Measurements from ENCODE around the gene TOX4. TPM values are rescaled to one million over a fixed set of nuclear protein-coding genes. Genes with fewer than 3 reads are reported as not detected.
"Not testable (repeated sequence)": the region's sequence is repeated elsewhere in the genome, so short reads cannot be mapped to it uniquely, and the experiment has no call there.

TOX4 gene
- total RNA-seq, 2 experiments from 2014 or later = 79.5 to 85.6 TPM

- no peaks in the 10 kb centered on the region for H3K9me3 Mint-ChIP-seq (ENCODE audit: low read depth)
- H3K27ac Mint-ChIP-seq = no peak overlapping the region
- peaks cover 10% of the 10 kb centered on the region for H3K4me1 Mint-ChIP-seq
- H3K27me3 Mint-ChIP-seq = peaks cover 39% of the 10 kb centered on the region
- ChIA-PET CTCF (interaction anchor here (2.5 kb wide), 1 partner anchor 36 kb away, joined by 7 read pairs; no protein-coding TSS in a partner anchor), POLR2A (no interaction called here)
- DNase-seq (no peak), ATAC-seq (peak; percentile 39)
- H3K36me3 Mint-ChIP-seq (ENCODE audit: low read depth) = no peaks in the 10 kb centered on the region
- no peak overlapping the region for H3K4me3 Mint-ChIP-seq
- intact Hi-C loops (cut with DNase I, micrococcal nuclease) = no loop called here
Observed at GRCh38 chr14:21534576-21534975, 57.6 kb downstream of the TOX4 start.

- intact Hi-C loops (cut with DNase I, micrococcal nuclease) = no loop called here
- Mint-ChIP-seq H3K27ac (no peak overlapping the region), H3K27me3 (peaks cover 41% of the 10 kb centered on the region), H3K36me3 (ENCODE audit: low read depth) (no peaks in the 10 kb centered on the region), H3K4me3 (no peak overlapping the region), H3K4me1 (peaks cover 10% of the 10 kb centered on the region), H3K9me3 (ENCODE audit: low read depth) (no peaks in the 10 kb centered on the region)
- ATAC-seq (no peak), DNase-seq (no peak)
- ChIA-PET CTCF (interaction anchor here (2.5 kb wide), 1 partner anchor 37 kb away, joined by 7 read pairs; no protein-coding TSS in a partner anchor), POLR2A (no interaction called here)
Observed at GRCh38 chr14:21535545-21536417, 58.8 kb downstream of the TOX4 start.

GRCh38 chr14:21536418-21537089 is 59.6 kb downstream of the TOX4 start:
- Mint-ChIP-seq H3K27ac (no peak overlapping the region), H3K4me3 (no peak overlapping the region), H3K36me3 (ENCODE audit: low read depth) (no peaks in the 10 kb centered on the region), H3K27me3 (peaks cover 41% of the 10 kb centered on the region), H3K4me1 (peaks cover 10% of the 10 kb centered on the region), H3K9me3 (ENCODE audit: low read depth) (no peaks in the 10 kb centered on the region)
- intact Hi-C loops (cut with DNase I, micrococcal nuclease) = no loop called here
- ATAC-seq (no peak), DNase-seq (no peak)
- ChIA-PET POLR2A (no interaction called here), CTCF (interaction anchor here (0.6 to 1.2 kb wide), 3 partner anchors 38 to 1116 kb away, joined by 3 to 9 read pairs (median 3); no protein-coding TSS in a partner anchor)

- Mint-ChIP-seq H3K4me3 (no peak overlapping the region), H3K27ac (no peak overlapping the region), H3K9me3 (ENCODE audit: low read depth) (no peaks in the 10 kb centered on the region), H3K36me3 (ENCODE audit: low read depth) (no peaks in the 10 kb centered on the region), H3K27me3 (peaks cover 41% of the 10 kb centered on the region), H3K4me1 (peaks cover 10% of the 10 kb centered on the region)
- intact Hi-C loops (cut with DNase I, micrococcal nuclease) = no loop called here
- ChIA-PET CTCF (interaction anchor here (0.6 to 1.2 kb wide), 3 partner anchors 38 to 1116 kb away, joined by 3 to 9 read pairs (median 3); no protein-coding TSS in a partner anchor), POLR2A (no interaction called here)
- ATAC-seq (no peak), DNase-seq (no peak)
Observed at GRCh38 chr14:21537090-21537424, 60.1 kb downstream of the TOX4 start.

GRCh38 chr14:21539189-21539940 is 62.4 kb downstream of the TOX4 start:
- Mint-ChIP-seq H3K4me3 (no peak overlapping the region), H3K27ac (no peak overlapping the region), H3K36me3 (ENCODE audit: low read depth) (no peaks in the 10 kb centered on the region), H3K9me3 (ENCODE audit: low read depth) (no peaks in the 10 kb centered on the region), H3K4me1 (peaks cover 10% of the 10 kb centered on the region), H3K27me3 (peaks cover 39% of the 10 kb centered on the region)
- intact Hi-C loops (cut with DNase I, micrococcal nuclease) = no loop called here
- no peak for ATAC-seq
- DNase-seq = no peak
- POLR2A ChIA-PET = no interaction called here
- CTCF ChIA-PET = no interaction called here

GRCh38 chr14:21541413-21542074 is 64.5 kb downstream of the TOX4 start:
- Mint-ChIP-seq H3K9me3 (ENCODE audit: low read depth) (no peaks in the 10 kb centered on the region), H3K36me3 (ENCODE audit: low read depth) (no peaks in the 10 kb centered on the region), H3K27ac (no peak overlapping the region), H3K4me1 (peaks cover 5% of the 10 kb centered on the region), H3K4me3 (no peak overlapping the region), H3K27me3 (peaks cover 25% of the 10 kb centered on the region)
- no peak for ATAC-seq
- POLR2A ChIA-PET = no interaction called here
- intact Hi-C loops (cut with DNase I, micrococcal nuclease) = no loop called here
- no peak for DNase-seq
- CTCF ChIA-PET = no interaction called here

GRCh38 chr14:21543521-21543960 is 66.5 kb downstream of the TOX4 start:
- no peak overlapping the region for H3K4me3 Mint-ChIP-seq
- DNase-seq (no peak), ATAC-seq (no peak)
- H3K27ac Mint-ChIP-seq = no peak overlapping the region
- POLR2A ChIA-PET = no interaction called here
- CTCF ChIA-PET = interaction anchor here (0.8 kb wide), 1 partner anchor 17 kb away, joined by 4 read pairs; the partner anchor contains the start of gene SALL2
- H3K27me3 Mint-ChIP-seq = peaks cover 11% of the 10 kb centered on the region
- no peaks in the 10 kb centered on the region for H3K9me3 Mint-ChIP-seq (ENCODE audit: low read depth)
- intact Hi-C loops (cut with DNase I, micrococcal nuclease) = no loop called here
- no peaks in the 10 kb centered on the region for H3K4me1 Mint-ChIP-seq
- no peaks in the 10 kb centered on the region for H3K36me3 Mint-ChIP-seq (ENCODE audit: low read depth)

- no peak overlapping the region for H3K27ac Mint-ChIP-seq
- DNase-seq = no peak
- POLR2A ChIA-PET = no interaction called here
- H3K4me1 Mint-ChIP-seq = no peaks in the 10 kb centered on the region
- no peak overlapping the region for H3K4me3 Mint-ChIP-seq
- H3K27me3 Mint-ChIP-seq = peaks cover 8% of the 10 kb centered on the region
- intact Hi-C loops (cut with DNase I, micrococcal nuclease) = no loop called here
- no peaks in the 10 kb centered on the region for H3K36me3 Mint-ChIP-seq (ENCODE audit: low read depth)
- no peaks in the 10 kb centered on the region for H3K9me3 Mint-ChIP-seq (ENCODE audit: low read depth)
- ATAC-seq = no peak
- CTCF ChIA-PET = no interaction called here
Observed at GRCh38 chr14:21543963-21544362, 67.0 kb downstream of the TOX4 start.

GRCh38 chr14:21544588-21544987 is 67.6 kb downstream of the TOX4 start:
- H3K9me3 Mint-ChIP-seq (ENCODE audit: low read depth); ATAC-seq; H3K4me3 Mint-ChIP-seq; intact Hi-C loops (cut with DNase I, micrococcal nuclease); H3K36me3 Mint-ChIP-seq (ENCODE audit: low read depth); H3K4me1 Mint-ChIP-seq; DNase-seq; CTCF ChIA-PET; POLR2A ChIA-PET; H3K27me3 Mint-ChIP-seq; H3K27ac Mint-ChIP-seq: not testable (repeated sequence)

Data from activated CD4-positive, alpha-beta T cell treated with anti-CD3 and anti-CD28 coated beads for 36 hours (primary cell).